OCI-LY7 (cell line): Measurements from ENCODE around the gene IQUB. TPM values are rescaled to one million over a fixed set of nuclear protein-coding genes. Genes with fewer than 3 reads are reported as not detected.
"Not testable (repeated sequence)": the region's sequence is repeated elsewhere in the genome, so short reads cannot be mapped to it uniquely, and the experiment has no call there.

Experiments
- BruUV-seq: library from RNA; stranded (reverse); fragments of 400-500 nt; replicated peaks from 2 replicates; lab custom pipeline; 2021; lab: Mats Ljungman, UMichigan
- CTCF ChIA-PET: fragments of 300-600 bp; sonication (Branson Sonifier 250); formaldehyde crosslinking; loops from one replicate; lab custom pipeline; 2022; ENCODE audit warnings: antibody characterized with exemption; ENCODE audit not compliant: unreplicated experiment; lab: Charles Lee
- POLR2A ChIA-PET: fragments of 300-600 bp; sonication (Branson Sonifier 250); formaldehyde crosslinking; loops from one replicate; lab custom pipeline; 2022; ENCODE audit warnings: antibody characterized with exemption; lab: Charles Lee
- DNase-seq: peaks from one replicate; pipeline ENCODE4 v3.0.0-alpha.2; 2015; ENCODE audit warnings: low spot score
- H2AFZ ChIP-seq: fragments of 200-600 bp; sonication (generic), shearing (Covaris generic); 2 replicates; pipeline ENCODE4 v1.6.1; 2014; ENCODE audit warnings: mild to moderate bottlenecking, antibody characterized with exemption, low read length, moderate library complexity
- H3K27ac ChIP-seq: fragments of 200-600 bp; sonication (generic); 2 replicates; pipeline ENCODE4 v1.5.1; 2014; ENCODE audit warnings: mixed run types, low read depth, mild to moderate bottlenecking, moderate library complexity, low read length, inconsistent platforms; ENCODE audit not compliant: poor library complexity, severe bottlenecking
- H3K36me3 ChIP-seq: fragments of 200-600 bp; sonication (generic); 2 replicates; pipeline ENCODE4 v1.6.1; 2014; ENCODE audit warnings: mild to moderate bottlenecking, antibody characterized with exemption, low read length, moderate library complexity, mixed read lengths; ENCODE audit not compliant: insufficient read depth
- H3K4me1 ChIP-seq: fragments of 200-600 bp; sonication (generic); 2 replicates; pipeline ENCODE4 v1.5.1; 2014; ENCODE audit warnings: mild to moderate bottlenecking, low read length; ENCODE audit not compliant: insufficient read depth, poor library complexity, severe bottlenecking
- H3K4me2 ChIP-seq: fragments of 200-600 bp; sonication (generic); 2 replicates; pipeline ENCODE4 v1.6.1; 2014; ENCODE audit warnings: mild to moderate bottlenecking, low read length
- H3K4me3 ChIP-seq: fragments of 200-600 bp; sonication (generic); 2 replicates; pipeline ENCODE4 v1.5.1; 2014; ENCODE audit warnings: mild to moderate bottlenecking, low read depth, low read length; ENCODE audit not compliant: poor library complexity, severe bottlenecking
- H3K79me2 ChIP-seq: fragments of 200-600 bp; sonication (generic); 2 replicates; pipeline ENCODE4 v1.6.1; 2016; ENCODE audit warnings: low read depth, mild to moderate bottlenecking, low read length, moderate library complexity, mixed read lengths; ENCODE audit not compliant: insufficient read depth
- H3K9me2 ChIP-seq: fragments of 200-600 bp; sonication (generic); 2 replicates; pipeline ENCODE4 v1.6.1; 2016; ENCODE audit warnings: mild to moderate bottlenecking, low read length, mixed read lengths; ENCODE audit not compliant: insufficient read depth
- H3K9me3 ChIP-seq: fragments of 200-600 bp; sonication (generic); 2 replicates; pipeline ENCODE4 v1.6.1; 2014; ENCODE audit warnings: mild to moderate bottlenecking, mixed run types, low read length, mixed read lengths
- H4K20me1 ChIP-seq: fragments of 200-600 bp; sonication (generic); 2 replicates; pipeline ENCODE4 v1.6.1; 2014; ENCODE audit warnings: mild to moderate bottlenecking, antibody characterized with exemption, low read length, moderate library complexity, mixed read lengths; ENCODE audit not compliant: insufficient read depth
- CTCF ChIP-seq: fragments of 200-600 bp; sonication (generic); conservative IDR thresholded peaks from 2 replicates; pipeline ENCODE4 v1.5.1; 2014; ENCODE audit warnings: mild to moderate bottlenecking, antibody characterized with exemption, low read length, moderate library complexity, mixed read lengths
- EZH2phosphoT487 ChIP-seq: fragments of 200-600 bp; sonication (generic); IDR thresholded peaks from 2 replicates; pipeline ENCODE4 v1.6.1; 2018; ENCODE audit warnings: low read depth, borderline replicate concordance, mild to moderate bottlenecking, mixed run types, antibody characterized with exemption, low read length, moderate library complexity, mixed read lengths
- intact Hi-C: fragments of 100-400 bp; cut with micrococcal nuclease; formaldehyde crosslinking; loops from one replicate; pipeline ENCODE4 v1.10.0; 2022; ENCODE audit not compliant: unreplicated experiment
- total RNA-seq, 2 experiments: library from RNA; depleted of rRNA in 1 of 2; stranded (reverse); fragments of >200 nt in 1 of 2; shearing (Covaris generic) in 1 of 2; gene quantifications; 2 replicates each; pipeline ENCODE4 v1.2.3, GENCODE V29; 2014 to 2022

The IQUB gene
- total RNA-seq, 2 experiments from 2014 or later, result 0.09 to 0.32 TPM

DNA sequence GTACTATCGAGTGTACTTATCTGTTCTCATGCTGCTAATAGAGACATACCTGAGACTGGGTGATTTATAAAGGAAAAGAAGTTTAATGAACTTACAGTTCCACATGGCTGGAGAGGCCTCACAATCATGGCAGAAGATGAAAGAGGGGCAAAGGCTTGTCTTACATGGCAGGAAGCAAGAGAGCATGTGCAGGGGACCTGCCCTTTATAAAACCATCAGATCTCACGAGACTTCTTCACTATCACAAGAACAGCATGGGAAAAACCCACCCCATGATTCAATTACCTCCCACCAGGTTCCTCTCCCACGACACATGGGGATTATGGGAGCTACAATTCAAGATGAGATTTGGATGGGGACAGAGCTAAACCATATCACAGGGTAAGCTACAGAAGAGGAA, 18.8 kb upstream of the IQUB start:
- Histone ChIP-seq H3K36me3 (peaks cover 67% of the 10 kb centered on the region), H3K4me1 (peaks cover 15% of the 10 kb centered on the region), H3K9me3 (no peaks in the 10 kb centered on the region), H3K4me2 (no peak overlapping the region), H3K9me2 (no peaks in the 10 kb centered on the region), H3K4me3 (no peak overlapping the region), H3K79me2 (peaks cover 56% of the 10 kb centered on the region; the same call in 1 of the 2 replicates), H2AFZ (no peak overlapping the region), H3K27ac (no peak overlapping the region), H4K20me1 (0 out of 2 replicates have a peak, but pooled peaks cover 6% of the 10 kb centered on the region)
- POLR2A ChIA-PET, result interaction anchor here (0.6 to 1.4 kb wide), 3 partner anchors 10 to 147 kb away, joined by 3 to 6 read pairs (median 5); no protein-coding TSS in a partner anchor
- BruUV-seq, result no TSS peak
- intact Hi-C loops, result no loop called here
- no peak for DNase-seq
- TF ChIP-seq EZH2phosphoT487, result no peak
- CTCF ChIA-PET, result no interaction called here

GRCh38 chr7:123552641-123553040, 18.2 kb upstream of the IQUB start:
- no peak overlapping the region for H3K27ac ChIP-seq
- no peak overlapping the region for H3K4me2 ChIP-seq
- H3K9me3 ChIP-seq, result no peaks in the 10 kb centered on the region
- DNase-seq, result no peak
- no peak overlapping the region for H2AFZ ChIP-seq
- ChIA-PET POLR2A (interaction anchor here (0.6 to 1.4 kb wide), 3 partner anchors 9 to 147 kb away, joined by 3 to 6 read pairs (median 5); no protein-coding TSS in a partner anchor), CTCF (no interaction called here)
- peaks cover 72% of the 10 kb centered on the region for H3K36me3 ChIP-seq
- 0 out of 2 replicates have a peak, but pooled peaks cover 6% of the 10 kb centered on the region for H4K20me1 ChIP-seq
- BruUV-seq, result no TSS peak
- peaks cover 56% of the 10 kb centered on the region; the same call in 1 of the 2 replicates for H3K79me2 ChIP-seq
- H3K4me3 ChIP-seq, result no peak overlapping the region
- intact Hi-C loops, result no loop called here
- H3K9me2 ChIP-seq, result no peaks in the 10 kb centered on the region
- TF ChIP-seq EZH2phosphoT487 (no peak), CTCF (no peak)
- H3K4me1 ChIP-seq, result peaks cover 15% of the 10 kb centered on the region

DNA sequence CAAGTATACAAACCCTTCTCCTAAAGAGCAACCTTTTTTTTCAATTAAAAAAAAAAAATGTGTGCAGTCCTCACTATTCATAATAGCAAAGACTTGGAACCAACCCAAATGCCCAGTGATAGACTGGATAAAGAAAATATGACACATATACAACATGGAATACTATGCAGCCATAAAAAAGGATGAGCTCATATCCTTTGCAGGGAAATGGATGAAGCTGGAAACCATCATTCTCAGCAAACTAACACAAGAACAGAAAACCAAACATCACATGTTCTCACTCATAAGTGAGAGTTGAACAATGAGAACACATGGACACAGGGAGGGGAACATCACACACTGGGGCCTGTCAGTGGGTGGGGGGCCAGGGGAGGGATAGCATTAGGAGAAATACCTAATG, 17.7 kb upstream of the IQUB start:
- BruUV-seq, H3K9me3 ChIP-seq, H3K4me2 ChIP-seq, H4K20me1 ChIP-seq, H2AFZ ChIP-seq, H3K9me2 ChIP-seq, H3K4me3 ChIP-seq, intact Hi-C loops, CTCF ChIA-PET, DNase-seq, H3K27ac ChIP-seq: not testable (repeated sequence)
- Histone ChIP-seq H3K4me1 (peaks cover 15% of the 10 kb centered on the region), H3K36me3 (peaks cover 74% of the 10 kb centered on the region), H3K79me2 (peaks cover 54% of the 10 kb centered on the region; the same call in 1 of the 2 replicates)
- POLR2A ChIA-PET, result interaction anchor here (1.4 kb wide), 1 partner anchor 9 kb away, joined by 3 read pairs; no protein-coding TSS in a partner anchor
